OCI-LY1 (cell line): ENCODE measurements around the gene HMCN2.

Source experiments
- H2AFZ ChIP-seq: fragments of 200-600 bp; sonication (generic), shearing (Covaris generic); 2 replicates; pipeline ENCODE4 v1.6.0; 2014; ENCODE audit warnings: antibody characterized with exemption, mild to moderate bottlenecking, low read length
- H3F3A ChIP-seq: fragments of 200-600 bp; sonication (generic), shearing (Covaris generic); 2 replicates; pipeline ENCODE4 v1.6.0; 2014; ENCODE audit warnings: mild to moderate bottlenecking, antibody characterized with exemption, low read length, moderate library complexity; ENCODE audit not compliant: insufficient read depth
- H3K27ac ChIP-seq: fragments of 200-600 bp; sonication (generic); 2 replicates; pipeline ENCODE4 v1.5.1; 2014; ENCODE audit warnings: low read length, mixed run types, mild to moderate bottlenecking, low read depth; ENCODE audit not compliant: poor library complexity, severe bottlenecking
- H3K27me3 ChIP-seq: fragments of 200-600 bp; sonication (generic); 2 replicates; pipeline ENCODE4 v1.6.0; 2014; ENCODE audit warnings: antibody characterized with exemption, mild to moderate bottlenecking, low read length, moderate library complexity; ENCODE audit not compliant: insufficient read depth
- H3K36me3 ChIP-seq: fragments of 200-600 bp; sonication (generic); 2 replicates; pipeline ENCODE4 v1.6.1; 2014; ENCODE audit warnings: mild to moderate bottlenecking, antibody characterized with exemption, low read length, moderate library complexity, mixed read lengths; ENCODE audit not compliant: insufficient read depth
- H3K4me1 ChIP-seq: fragments of 200-600 bp; sonication (generic); 2 replicates; pipeline ENCODE4 v1.5.1; 2014; ENCODE audit warnings: mild to moderate bottlenecking, low read length, moderate library complexity; ENCODE audit not compliant: insufficient read depth, severe bottlenecking
- H3K4me2 ChIP-seq: fragments of 200-600 bp; sonication (generic), shearing (Covaris generic); 2 replicates; pipeline ENCODE4 v1.6.1; 2014; ENCODE audit warnings: low read length
- H3K4me3 ChIP-seq: fragments of 200-600 bp; sonication (generic); 2 replicates; pipeline ENCODE4 v1.5.1; 2014; ENCODE audit warnings: low read length, low read depth, mild to moderate bottlenecking, mixed read lengths; ENCODE audit not compliant: poor library complexity, severe bottlenecking
- H3K79me2 ChIP-seq: fragments of 200-600 bp; shearing (Covaris generic); 2 replicates; pipeline ENCODE4 v1.6.1; 2016; ENCODE audit warnings: mixed run types, low read length, mixed read lengths; ENCODE audit not compliant: insufficient read depth
- H3K9ac ChIP-seq: fragments of 200-600 bp; sonication (generic), shearing (Covaris generic); 2 replicates; pipeline ENCODE4 v1.6.1; 2014; ENCODE audit warnings: mild to moderate bottlenecking, low read length, mixed read lengths
- H3K9me2 ChIP-seq: fragments of 200-600 bp; sonication (generic), shearing (Covaris generic); 2 replicates; pipeline ENCODE4 v1.6.1; 2014; ENCODE audit warnings: low read depth, mild to moderate bottlenecking, low read length, mixed read lengths
- H3K9me3 ChIP-seq: fragments of 200-600 bp; shearing (Covaris generic); 2 replicates; pipeline ENCODE4 v1.6.1; 2014; ENCODE audit warnings: low read length, mixed read lengths
- H4K20me1 ChIP-seq: fragments of 200-600 bp; sonication (generic), shearing (Covaris generic); 2 replicates; pipeline ENCODE4 v1.6.0; 2016; ENCODE audit warnings: mild to moderate bottlenecking, low read length; ENCODE audit not compliant: insufficient read depth
- CTCF ChIP-seq: fragments of 200-600 bp; sonication (generic), shearing (Covaris generic); IDR thresholded peaks from 2 replicates; pipeline ENCODE4 v1.5.1; 2017; ENCODE audit warnings: mild to moderate bottlenecking, antibody characterized with exemption, low read length, moderate library complexity, mixed read lengths
- EZH2 ChIP-seq: fragments of 200-600 bp; sonication (generic), shearing (Covaris generic); IDR thresholded peaks from 2 replicates; pipeline ENCODE4 v1.8.0; 2017; ENCODE audit warnings: borderline replicate concordance, mixed run types, mild to moderate bottlenecking, antibody characterized with exemption, low read length, moderate library complexity, mixed read lengths

Gene HMCN2

GRCh38 chr9:130311003-130311402, 45.4 kb downstream of the HMCN2 start:
- H3K4me1 ChIP-seq, result no peaks in the 10 kb centered on the region
- H3K4me2 ChIP-seq, result no peak overlapping the region
- H3K27ac ChIP-seq, result no peak overlapping the region
- TF ChIP-seq CTCF, result no peak
- no peak for TF ChIP-seq EZH2
- H3K9me3 ChIP-seq, result no peaks in the 10 kb centered on the region
- H3K79me2 ChIP-seq, result no peaks in the 10 kb centered on the region
- no peak overlapping the region for H3K4me3 ChIP-seq
- no peaks in the 10 kb centered on the region for H3K27me3 ChIP-seq
- no peaks in the 10 kb centered on the region for H3K9me2 ChIP-seq
- no peaks in the 10 kb centered on the region for H4K20me1 ChIP-seq
- no peaks in the 10 kb centered on the region for H3K36me3 ChIP-seq
- no peaks in the 10 kb centered on the region for H3F3A ChIP-seq
- no peak overlapping the region for H3K9ac ChIP-seq
- no peak overlapping the region for H2AFZ ChIP-seq

- TF ChIP-seq EZH2, result no peak
- no peak for TF ChIP-seq CTCF
- Histone ChIP-seq H3K9me2 (no peaks in the 10 kb centered on the region), H3K36me3 (no peaks in the 10 kb centered on the region), H3K9ac (no peak overlapping the region), H3K4me1 (no peaks in the 10 kb centered on the region), H2AFZ (no peak overlapping the region), H3F3A (no peaks in the 10 kb centered on the region), H3K79me2 (no peaks in the 10 kb centered on the region), H3K27ac (no peak overlapping the region), H3K9me3 (no peaks in the 10 kb centered on the region), H3K4me3 (no peak overlapping the region), H3K27me3 (no peaks in the 10 kb centered on the region), H3K4me2 (no peak overlapping the region), H4K20me1 (no peaks in the 10 kb centered on the region)
These were observed 46.0 kb downstream of the HMCN2 start for GRCh38 chr9:130311408-130312140.

GRCh38 chr9:130313103-130313858, 47.7 kb downstream of the HMCN2 start:
- TF ChIP-seq EZH2, result no peak
- TF ChIP-seq CTCF, result no peak
- H3K4me2 ChIP-seq, result no peak overlapping the region
- no peaks in the 10 kb centered on the region for H3F3A ChIP-seq
- no peaks in the 10 kb centered on the region for H3K36me3 ChIP-seq
- no peaks in the 10 kb centered on the region for H3K79me2 ChIP-seq
- no peaks in the 10 kb centered on the region for H3K4me1 ChIP-seq
- no peaks in the 10 kb centered on the region for H3K27me3 ChIP-seq
- no peak overlapping the region for H3K4me3 ChIP-seq
- H3K9me2 ChIP-seq, result no peaks in the 10 kb centered on the region
- no peaks in the 10 kb centered on the region for H4K20me1 ChIP-seq
- H3K9me3 ChIP-seq, result no peaks in the 10 kb centered on the region
- H3K27ac ChIP-seq, result no peak overlapping the region
- H3K9ac ChIP-seq, result no peak overlapping the region
- no peak overlapping the region for H2AFZ ChIP-seq
